ENCODE data around the gene PAH.

PAH gene

GRCh38 chr12:102948941-102949352 lies 31.9 kb upstream of the PAH start:
- TF ChIP-seq, protein P1, sequence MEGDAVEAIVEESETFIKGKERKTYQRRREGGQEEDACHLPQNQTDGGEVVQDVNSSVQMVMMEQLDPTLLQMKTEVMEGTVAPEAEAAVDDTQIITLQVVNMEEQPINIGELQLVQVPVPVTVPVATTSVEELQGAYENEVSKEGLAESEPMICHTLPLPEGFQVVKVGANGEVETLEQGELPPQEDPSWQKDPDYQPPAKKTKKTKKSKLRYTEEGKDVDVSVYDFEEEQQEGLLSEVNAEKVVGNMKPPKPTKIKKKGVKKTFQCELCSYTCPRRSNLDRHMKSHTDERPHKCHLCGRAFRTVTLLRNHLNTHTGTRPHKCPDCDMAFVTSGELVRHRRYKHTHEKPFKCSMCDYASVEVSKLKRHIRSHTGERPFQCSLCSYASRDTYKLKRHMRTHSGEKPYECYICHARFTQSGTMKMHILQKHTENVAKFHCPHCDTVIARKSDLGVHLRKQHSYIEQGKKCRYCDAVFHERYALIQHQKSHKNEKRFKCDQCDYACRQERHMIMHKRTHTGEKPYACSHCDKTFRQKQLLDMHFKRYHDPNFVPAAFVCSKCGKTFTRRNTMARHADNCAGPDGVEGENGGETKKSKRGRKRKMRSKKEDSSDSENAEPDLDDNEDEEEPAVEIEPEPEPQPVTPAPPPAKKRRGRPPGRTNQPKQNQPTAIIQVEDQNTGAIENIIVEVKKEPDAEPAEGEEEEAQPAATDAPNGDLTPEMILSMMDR (IDR thresholded peaks at IDR 0.05; ENCODE audit: low read depth, low read length, missing control alignments) = peak; percentile 87
- in situ Hi-C loops (cut with HindIII; ENCODE audit: low pct_ligation_motif_present, low sequenced_read_pairs) = no loop called here
- H3K36me3 ChIP-seq (replicated peaks) = no peaks in the 10 kb centered on the region
- H3K27me3 ChIP-seq (replicated peaks) = peaks cover 27% of the 10 kb centered on the region
- H3K4me3 ChIP-seq (ENCODE audit: low read depth, low read length) = no peak overlapping the region
- no peak overlapping the region for H3K27ac ChIP-seq
- DNase-seq = peak; percentile 53

- peaks cover 17% of the 10 kb centered on the region for H3K27me3 ChIP-seq (replicated peaks)
- no peak overlapping the region for H3K27ac ChIP-seq
- in situ Hi-C loops (cut with HindIII; ENCODE audit: low pct_ligation_motif_present, low sequenced_read_pairs) = no loop called here
- TF ChIP-seq, protein P1 (IDR thresholded peaks at IDR 0.05; ENCODE audit: low read depth, low read length, missing control alignments) = no peak
- DNase-seq = no peak
- H3K36me3 ChIP-seq (replicated peaks) = no peaks in the 10 kb centered on the region
- H3K4me3 ChIP-seq (ENCODE audit: low read depth, low read length) = no peak overlapping the region
Measured at GRCh38 chr12:102946042-102946441, 29.0 kb upstream of the PAH start.

GRCh38 chr12:102939670-102940222 lies 22.7 kb upstream of the PAH start:
- Histone ChIP-seq H3K36me3 (replicated peaks) (no peaks in the 10 kb centered on the region), H3K27me3 (replicated peaks) (no peaks in the 10 kb centered on the region), H3K27ac (no peak overlapping the region), H3K4me3 (ENCODE audit: low read depth, low read length) (no peak overlapping the region)
- no peak for DNase-seq
- TF ChIP-seq, protein P1 (IDR thresholded peaks at IDR 0.05; ENCODE audit: low read depth, low read length, missing control alignments) = no peak
- in situ Hi-C loops (cut with HindIII; ENCODE audit: low pct_ligation_motif_present, low sequenced_read_pairs) = no loop called here

- in situ Hi-C loops (cut with HindIII; ENCODE audit: low pct_ligation_motif_present, low sequenced_read_pairs) = no loop called here
- no peak for DNase-seq
- H3K27me3 ChIP-seq (replicated peaks) = no peaks in the 10 kb centered on the region
- TF ChIP-seq, protein P1 (IDR thresholded peaks at IDR 0.05; ENCODE audit: low read depth, low read length, missing control alignments) = no peak
- no peak overlapping the region for H3K27ac ChIP-seq
- no peak overlapping the region for H3K4me3 ChIP-seq (ENCODE audit: low read depth, low read length)
- no peaks in the 10 kb centered on the region for H3K36me3 ChIP-seq (replicated peaks)
Measured at GRCh38 chr12:102939059-102939458, 22.0 kb upstream of the PAH start.

DNA sequence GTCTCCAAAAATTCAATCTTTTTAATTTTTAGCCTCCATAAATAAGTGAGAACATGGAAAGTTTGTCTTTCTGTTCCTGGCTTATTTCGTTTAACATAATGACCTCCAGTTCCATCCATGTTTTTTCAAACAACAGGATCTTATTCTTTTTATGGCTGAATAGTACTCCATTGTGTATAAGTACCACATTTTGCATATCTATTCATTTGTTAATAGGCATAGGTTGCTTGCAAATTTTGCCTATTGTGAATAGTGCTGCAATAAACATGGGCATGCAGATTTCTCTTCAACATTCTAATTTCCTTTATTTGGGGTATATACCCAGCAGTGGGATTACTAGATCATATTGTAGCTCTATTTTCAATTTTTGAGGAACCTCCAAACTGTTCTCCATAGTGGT lies 16.1 kb upstream of the PAH start:
- no peak overlapping the region for H3K4me3 ChIP-seq (ENCODE audit: low read depth, low read length)
- in situ Hi-C loops (cut with HindIII; ENCODE audit: low pct_ligation_motif_present, low sequenced_read_pairs) = no loop called here
- no peak for DNase-seq
- no peaks in the 10 kb centered on the region for H3K27me3 ChIP-seq (replicated peaks)
- TF ChIP-seq, protein P1 (IDR thresholded peaks at IDR 0.05; ENCODE audit: low read depth, low read length, missing control alignments) = no peak
- no peak overlapping the region for H3K27ac ChIP-seq
- H3K36me3 ChIP-seq (replicated peaks) = no peaks in the 10 kb centered on the region

DNA sequence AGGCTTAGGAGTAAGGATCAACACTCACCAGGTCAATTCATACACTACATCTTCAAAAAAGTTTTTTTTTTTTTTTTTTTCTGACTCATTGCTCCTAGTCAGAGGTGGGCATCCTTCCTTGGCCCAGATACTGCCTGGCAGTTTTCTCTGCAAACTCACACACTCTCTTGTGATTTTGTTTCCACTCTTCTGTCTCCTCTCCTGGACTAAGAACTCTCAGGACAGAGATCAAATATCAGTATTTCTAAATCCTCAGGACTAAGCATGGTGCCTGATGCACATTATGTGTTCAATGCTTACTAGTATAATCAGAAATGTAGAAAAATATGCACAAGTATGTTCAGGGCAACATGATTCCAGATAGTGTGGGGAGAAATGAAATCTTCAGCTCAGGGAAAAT lies 10.2 kb upstream of the PAH start:
- TF ChIP-seq, protein P1 (IDR thresholded peaks at IDR 0.05; ENCODE audit: low read depth, low read length, missing control alignments) = no peak
- no peak overlapping the region for H3K4me3 ChIP-seq (ENCODE audit: low read depth, low read length)
- H3K27me3 ChIP-seq (replicated peaks) = no peaks in the 10 kb centered on the region
- in situ Hi-C loops (cut with HindIII; ENCODE audit: low pct_ligation_motif_present, low sequenced_read_pairs) = no loop called here
- no peak for DNase-seq
- no peaks in the 10 kb centered on the region for H3K36me3 ChIP-seq (replicated peaks)
- H3K27ac ChIP-seq = no peak overlapping the region

All from brain microvascular endothelial cell (primary cell).